Central memory CD4-positive, alpha-beta T cell (primary cell): ENCODE data around the gene C9orf43.

Experiments used
- DNase-seq: peaks from one replicate; pipeline ENCODE4 v3.0.0; 2022

Gene C9orf43

DNA sequence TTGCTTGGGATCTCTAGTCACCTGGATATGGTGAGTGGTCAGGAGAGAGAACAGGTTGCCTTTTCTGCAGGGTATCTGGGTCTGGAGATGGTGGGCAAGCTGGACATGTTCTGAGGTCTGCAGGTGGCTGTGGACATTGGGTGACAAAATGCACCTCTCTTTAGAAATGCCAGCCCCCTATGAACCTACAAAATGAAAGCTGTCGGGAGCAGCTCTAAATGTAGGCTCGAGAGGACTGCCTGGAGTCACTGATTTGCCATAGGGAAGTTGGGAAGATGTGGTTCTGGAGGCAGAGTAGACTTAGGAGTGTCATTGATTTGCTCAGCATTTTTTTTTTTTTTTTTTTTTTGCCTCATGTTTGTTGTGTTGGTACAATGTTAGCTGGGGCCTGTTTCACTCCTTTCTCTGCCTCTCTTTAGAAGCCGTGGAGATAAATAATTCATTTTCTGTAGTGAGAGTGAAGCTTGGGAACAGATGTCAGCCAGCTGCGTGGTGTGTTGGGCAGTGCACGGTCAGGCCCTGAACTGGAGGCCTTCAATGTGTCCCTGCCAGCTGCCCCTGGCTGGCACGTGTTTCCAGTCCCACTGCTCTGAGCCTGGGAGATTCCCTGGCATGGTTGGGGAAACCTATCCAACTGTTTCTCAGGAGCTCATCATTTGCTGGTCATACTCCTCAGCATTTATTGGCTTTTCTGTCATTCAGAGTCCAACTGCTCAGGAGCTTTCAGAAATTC, 58.3 kb downstream of the C9orf43 start:
- DNase-seq, result no peak

DNA sequence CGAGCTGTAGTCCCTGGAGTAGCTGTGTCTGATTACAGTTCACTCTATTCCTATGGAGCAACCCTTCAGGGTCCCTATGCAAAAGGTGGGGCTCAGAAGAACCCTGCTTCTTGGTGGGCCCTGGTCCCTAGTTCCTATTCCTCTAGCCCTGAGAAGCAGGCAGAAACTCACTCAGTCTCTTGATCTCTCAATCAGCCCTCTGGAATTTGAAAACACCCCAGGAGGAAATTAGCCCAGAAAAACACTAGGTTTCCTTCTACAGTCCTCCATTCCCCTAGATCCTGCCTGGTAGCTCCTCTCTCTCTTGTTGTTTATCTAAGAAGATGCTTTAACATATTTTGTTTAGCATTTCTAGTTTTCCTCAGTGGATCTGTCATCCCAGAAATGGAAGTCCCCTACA, 60.6 kb downstream of the C9orf43 start:
- no peak for DNase-seq

DNA sequence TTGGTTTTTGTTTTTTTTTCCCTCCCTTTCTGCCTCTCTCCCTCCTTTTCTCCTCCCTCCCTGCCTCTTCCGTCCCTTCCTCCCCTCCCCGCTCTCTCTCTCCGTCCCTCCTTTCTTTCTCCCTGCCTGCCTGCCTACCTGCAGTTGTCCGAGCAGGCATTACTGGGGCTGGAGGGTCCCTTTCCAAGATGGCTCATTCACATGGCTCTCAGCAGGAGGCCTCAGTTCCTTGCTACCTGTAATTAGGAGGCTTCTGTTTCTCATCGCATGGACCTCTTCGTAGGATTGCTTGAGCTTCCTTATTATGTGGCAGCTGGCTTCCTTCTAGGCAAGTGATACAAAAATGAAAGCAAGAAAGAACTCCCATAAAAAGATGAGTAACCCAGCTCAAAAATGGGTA, 61.0 kb downstream of the C9orf43 start:
- DNase-seq, result no peak

DNA sequence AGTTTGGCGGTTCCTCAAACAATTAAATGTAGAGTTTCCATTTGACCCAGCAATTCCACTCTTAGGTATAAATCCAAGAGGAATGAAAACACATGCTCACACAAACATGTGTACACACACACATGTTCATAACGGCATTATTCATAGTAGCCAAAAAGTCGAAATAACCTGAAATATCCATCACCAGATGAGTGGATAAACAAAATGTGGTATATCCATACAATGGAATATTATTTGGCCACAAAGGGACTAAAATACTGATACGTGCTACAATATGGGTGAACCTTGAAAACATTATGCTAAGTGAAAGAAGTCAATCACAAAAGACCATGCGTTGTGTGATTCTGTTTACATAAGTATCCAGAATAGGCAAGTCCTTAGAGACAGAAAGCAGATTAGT, 61.7 kb downstream of the C9orf43 start:
- no peak for DNase-seq

DNA sequence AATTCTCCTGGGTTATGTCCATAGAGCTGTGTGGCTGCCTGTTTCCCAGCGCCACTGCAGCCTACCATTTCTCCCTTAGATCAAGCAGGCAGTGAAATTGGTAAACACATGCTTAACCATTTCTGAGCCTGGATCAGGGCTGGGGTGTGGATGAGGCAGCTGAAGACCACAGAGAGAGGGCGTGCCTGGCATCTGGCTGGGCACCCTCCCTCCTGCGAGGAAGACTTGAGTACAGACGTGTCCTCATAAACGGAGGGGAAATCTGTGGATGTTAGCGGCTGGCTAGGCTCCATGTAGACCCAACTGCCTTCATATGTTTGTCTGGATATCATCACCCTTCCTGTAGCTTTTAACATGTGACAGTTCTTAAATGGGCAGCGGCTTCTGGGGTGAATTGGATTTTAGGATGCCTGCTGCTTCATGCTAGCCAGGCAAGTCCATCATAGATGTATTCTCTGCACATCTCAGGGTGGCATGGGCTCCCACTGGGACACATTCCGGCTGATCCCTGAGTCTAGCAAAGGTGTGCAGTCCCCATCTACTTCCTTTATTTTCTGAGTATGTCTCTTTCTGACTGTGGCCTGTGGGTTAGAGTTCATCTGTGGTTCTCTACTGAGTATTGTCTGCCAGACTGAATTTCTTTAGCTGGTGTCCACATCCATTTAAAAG, 63.9 kb downstream of the C9orf43 start:
- no peak for DNase-seq

DNA sequence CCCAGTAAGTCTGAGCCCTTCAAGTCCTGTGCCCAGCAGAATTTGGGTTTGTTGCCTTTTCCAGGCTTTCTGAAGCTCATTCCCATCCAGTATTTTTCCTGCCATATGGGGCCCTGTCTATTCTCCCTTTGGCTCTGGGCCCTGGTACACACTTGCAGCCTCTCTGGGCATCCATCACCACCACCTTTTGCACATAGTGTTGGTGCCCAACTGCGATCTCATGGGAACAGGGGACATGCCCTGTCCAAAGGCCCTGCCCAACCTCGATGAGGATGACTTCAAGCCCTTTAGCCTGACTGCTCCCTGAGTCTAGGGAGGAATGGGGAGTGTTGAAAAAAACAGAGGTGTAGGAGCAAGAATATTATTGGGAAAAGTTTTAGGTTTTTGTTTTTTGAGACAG, 64.5 kb downstream of the C9orf43 start:
- DNase-seq, result no peak

DNA sequence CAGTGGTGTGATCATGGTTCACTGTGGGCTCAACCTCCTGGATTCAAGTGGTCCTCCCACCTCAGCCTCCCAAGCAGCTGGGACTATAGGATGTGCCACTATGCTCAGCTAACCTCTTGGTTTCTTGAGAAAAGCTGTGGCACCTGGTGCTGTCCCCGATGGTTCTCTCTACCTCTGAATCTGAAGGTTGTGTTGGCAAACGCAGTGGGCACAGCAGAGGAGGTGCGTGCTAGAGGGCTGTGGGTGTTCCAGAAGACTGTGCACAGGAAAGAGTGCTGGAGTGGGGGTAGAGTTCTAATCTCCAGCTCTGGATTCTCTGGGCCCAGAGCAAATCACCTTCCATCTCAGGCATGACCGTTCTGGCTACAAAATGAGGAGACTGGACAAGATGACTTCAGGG, 65.4 kb downstream of the C9orf43 start:
- DNase-seq, result no peak

DNA sequence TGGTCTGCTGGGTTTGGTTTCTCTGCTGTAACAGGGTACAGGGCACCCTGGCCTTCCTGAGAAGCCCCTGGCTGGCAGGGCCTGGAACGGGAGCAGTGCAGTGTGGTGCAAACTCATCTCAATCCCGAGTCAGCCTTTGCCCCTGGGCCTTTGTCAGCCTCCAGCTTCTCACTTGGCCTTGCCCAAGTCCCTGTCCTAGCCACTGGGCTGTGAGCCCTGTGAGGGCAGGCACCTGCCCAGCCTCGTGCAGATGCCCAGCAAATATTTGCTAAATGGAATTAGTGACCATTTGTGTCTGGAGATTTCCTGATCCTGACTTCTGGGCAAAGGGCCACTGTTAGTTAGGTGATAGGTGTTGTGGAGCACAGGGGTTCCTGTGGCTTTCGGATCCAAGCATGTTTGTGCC, 66.0 kb downstream of the C9orf43 start:
- no peak for DNase-seq

DNA sequence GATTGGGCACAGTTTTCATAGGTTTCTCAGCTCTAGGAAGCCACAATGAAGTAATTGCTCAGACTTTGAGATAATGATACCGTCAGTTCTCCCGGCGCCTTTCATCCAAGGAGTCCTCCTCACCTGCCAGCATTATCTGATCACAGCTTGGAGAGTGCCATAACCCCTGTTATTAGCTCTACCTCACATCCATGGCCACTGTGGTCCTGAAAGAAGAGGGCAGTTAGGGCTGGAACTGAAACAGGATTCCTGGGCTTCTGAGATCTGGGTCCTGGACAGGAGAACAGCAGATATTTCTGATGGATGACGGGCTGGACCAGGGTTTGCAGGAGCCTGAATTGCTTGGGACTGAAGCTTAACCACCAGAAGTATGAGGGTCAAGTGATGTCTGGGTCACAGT, 66.5 kb downstream of the C9orf43 start:
- no peak for DNase-seq

DNA sequence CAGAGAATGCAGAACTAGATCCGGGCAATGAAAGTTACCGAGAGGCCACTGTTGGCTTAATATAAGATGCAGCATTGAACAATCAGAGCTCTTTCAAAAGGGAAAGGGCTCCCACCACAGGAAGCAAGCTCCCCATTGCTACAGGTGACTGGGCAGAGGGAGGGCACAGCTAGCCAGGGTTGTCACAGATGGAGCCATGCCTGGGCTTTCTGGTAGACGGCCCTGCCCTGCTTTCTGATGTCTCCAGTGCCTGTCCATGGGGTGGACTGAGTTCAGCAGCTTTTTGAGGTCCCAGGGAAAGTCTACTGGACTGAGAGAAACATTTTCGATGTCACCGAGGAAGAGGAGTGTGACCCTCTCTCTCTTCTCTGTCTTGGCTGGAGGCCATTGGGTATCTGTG, 67.1 kb downstream of the C9orf43 start:
- no peak for DNase-seq

DNA sequence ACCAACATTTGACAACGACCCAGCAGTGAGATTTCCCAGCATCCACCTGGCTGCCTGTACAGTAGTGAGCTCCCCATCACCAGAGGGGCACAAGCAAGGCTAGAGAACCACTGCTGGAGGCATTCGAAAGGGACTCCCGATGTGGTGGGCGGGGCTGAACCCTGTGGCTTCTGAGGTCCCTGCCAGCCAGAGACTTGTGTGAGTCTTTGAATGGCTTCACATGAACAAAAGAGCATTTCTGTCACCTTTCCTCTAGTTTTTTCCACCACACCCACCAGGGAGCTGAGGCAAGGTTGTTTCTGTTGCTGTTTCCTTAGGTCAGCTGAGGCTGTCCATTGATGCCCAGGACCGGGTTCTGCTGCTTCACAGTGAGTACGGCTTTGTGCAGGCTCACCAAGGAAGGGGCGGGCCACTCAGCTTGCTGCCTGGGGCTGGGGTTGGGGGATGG, 68.7 kb downstream of the C9orf43 start:
- DNase-seq, result no peak
